HEK293 (cell line): ENCODE data around the gene DDR1.

Source experiments
- CTCF ChIA-PET: fragments of 350-600 bp; formaldehyde crosslinking; extraction: SDS; loops from one replicate; lab custom pipeline; 2021; ENCODE audit warnings: antibody characterized with exemption; lab: Yijun Ruan, JAX
- POLR2A ChIA-PET: fragments of 300-600 bp; formaldehyde crosslinking; extraction: SDS; loops from one replicate; lab custom pipeline; 2020; ENCODE audit warnings: antibody characterized with exemption, inconsistent platforms; lab: Yijun Ruan, JAX
- H3K27ac ChIP-seq: fragments of 200-500 bp; sonication (Bioruptor generic); 2 replicates; pipeline ENCODE4 v1.5.1; 2014; ENCODE audit warnings: low read depth, low read length, control low read depth, inconsistent platforms; ENCODE audit errors: extremely low read depth
- H3K36me3 ChIP-seq, 2 experiments: fragments of 200-500 bp in 1 of 2; sonication (Bioruptor generic) in 1 of 2; 1 replicate in 1 of 2; 2 replicates in 1 of 2; pipeline ENCODE4 v1.5.1; 2014 to 2017; ENCODE audit warnings: inconsistent platforms in 2 of 2, low read length in 2 of 2; ENCODE audit not compliant: control insufficient read depth in 2 of 2, insufficient read depth in 1 of 2
- H3K4me1 ChIP-seq: fragments of 200-500 bp; sonication (Bioruptor generic); 2 replicates; pipeline ENCODE4 v1.5.1; 2014; ENCODE audit warnings: mild to moderate bottlenecking, low read length, inconsistent platforms; ENCODE audit not compliant: control insufficient read depth, insufficient read depth
- H3K4me3 ChIP-seq: 2 replicates; pipeline ENCODE4 v1.5.1; 2011; ENCODE audit warnings: low read depth, mild to moderate bottlenecking, control low read depth, low read length, moderate library complexity
- H3K9me3 ChIP-seq: fragments of 200-500 bp; sonication (Bioruptor generic); 2 replicates; pipeline ENCODE4 v1.5.1; 2014; ENCODE audit warnings: low read depth, low read length, inconsistent platforms; ENCODE audit not compliant: control insufficient read depth, insufficient read depth
- BCL11A ChIP-seq: fragments of 450-650 bp; formaldehyde crosslinking; IDR thresholded peaks from 2 replicates; pipeline ENCODE4 v1.5.1; 2016; ENCODE audit warnings: low read depth, missing biosample characterization, missing genetic modification characterization
- KLF8 ChIP-seq: fragments of 450-650 bp; formaldehyde crosslinking; IDR thresholded peaks from 2 replicates; pipeline ENCODE4 v1.5.1; 2016; ENCODE audit warnings: missing biosample characterization, missing genetic modification characterization
- PRDM1 ChIP-seq: fragments of 450-650 bp; formaldehyde crosslinking; IDR thresholded peaks from 2 replicates; pipeline ENCODE4; 2016; ENCODE audit warnings: missing biosample characterization, missing genetic modification characterization
- SP7 ChIP-seq: fragments of 450-650 bp; formaldehyde crosslinking; IDR thresholded peaks from 2 replicates; pipeline ENCODE4 v1.5.1; 2016; ENCODE audit warnings: missing biosample characterization, missing genetic modification characterization
- ZBTB48 ChIP-seq: fragments of 450-650 bp; formaldehyde crosslinking; IDR thresholded peaks from 2 replicates; pipeline ENCODE4 v1.5.1; 2016; ENCODE audit warnings: missing biosample characterization, missing genetic modification characterization
- ZEB2 ChIP-seq: fragments of 450-650 bp; formaldehyde crosslinking; IDR thresholded peaks from 2 replicates; pipeline ENCODE4 v1.5.1; 2016; ENCODE audit warnings: missing biosample characterization, missing genetic modification characterization
- ZNF157 ChIP-seq: fragments of 450-650 bp; formaldehyde crosslinking; IDR thresholded peaks from 2 replicates; pipeline ENCODE4 v1.5.1; 2016; ENCODE audit warnings: missing biosample characterization, missing genetic modification characterization
- ZNF2 ChIP-seq: fragments of 450-650 bp; formaldehyde crosslinking; IDR thresholded peaks from 2 replicates; pipeline ENCODE4 v1.5.1; 2016; ENCODE audit warnings: missing biosample characterization, missing genetic modification characterization
- ZNF24 ChIP-seq: fragments of 450-650 bp; formaldehyde crosslinking; IDR thresholded peaks from 2 replicates; pipeline ENCODE4 v1.5.1; 2016; ENCODE audit warnings: missing biosample characterization, missing genetic modification characterization
- ZNF423 ChIP-seq: fragments of 450-650 bp; formaldehyde crosslinking; IDR thresholded peaks from 2 replicates; pipeline ENCODE4 v1.5.1; 2016; ENCODE audit warnings: missing biosample characterization, missing genetic modification characterization
- ZNF433 ChIP-seq: fragments of 450-650 bp; formaldehyde crosslinking; IDR thresholded peaks from 2 replicates; pipeline ENCODE4 v1.5.1; 2016; ENCODE audit warnings: missing biosample characterization, missing genetic modification characterization, low read depth
- ZNF510 ChIP-seq: fragments of 450-650 bp; formaldehyde crosslinking; IDR thresholded peaks from 2 replicates; pipeline ENCODE4 v1.5.1; 2018; ENCODE audit warnings: mild to moderate bottlenecking, missing genetic modification characterization, missing biosample characterization; ENCODE audit not compliant: insufficient replicate concordance
- ZNF548 ChIP-seq: fragments of 450-650 bp; formaldehyde crosslinking; IDR thresholded peaks from 2 replicates; pipeline ENCODE4 v1.5.1; 2016; ENCODE audit warnings: missing biosample characterization, missing genetic modification characterization
- ZNF654 ChIP-seq: fragments of 450-650 bp; formaldehyde crosslinking; IDR thresholded peaks from 2 replicates; pipeline ENCODE4 v1.5.1; 2016; ENCODE audit warnings: low read depth, missing biosample characterization, missing genetic modification characterization
- ZNF658 ChIP-seq: fragments of 450-650 bp; formaldehyde crosslinking; IDR thresholded peaks from 2 replicates; pipeline ENCODE4; 2016; ENCODE audit warnings: missing biosample characterization, missing genetic modification characterization
- ZNF660 ChIP-seq: fragments of 450-650 bp; IDR thresholded peaks from 2 replicates; pipeline ENCODE4 v1.5.1; 2018; ENCODE audit warnings: missing biosample characterization, mild to moderate bottlenecking, missing genetic modification characterization
- ZNF701 ChIP-seq: fragments of 450-650 bp; formaldehyde crosslinking; IDR thresholded peaks from 2 replicates; pipeline ENCODE4 v1.5.1; 2016; ENCODE audit warnings: missing biosample characterization, missing genetic modification characterization
- TF ChIP-seq, protein P1 (sequence below): fragments of 450-650 bp; formaldehyde crosslinking; IDR thresholded peaks from 2 replicates; pipeline ENCODE4 v1.5.1; 2017; ENCODE audit warnings: missing biosample characterization, mild to moderate bottlenecking, missing genetic modification characterization, moderate library complexity
- TF ChIP-seq, protein P2 (sequence below): fragments of 450-650 bp; IDR thresholded peaks from 2 replicates; pipeline ENCODE4 v1.5.1; 2018; ENCODE audit warnings: missing biosample characterization, mild to moderate bottlenecking, missing genetic modification characterization
- TF ChIP-seq, protein P3 (sequence below): fragments of 450-650 bp; formaldehyde crosslinking; IDR thresholded peaks from 2 replicates; pipeline ENCODE4 v1.5.1; 2016; ENCODE audit warnings: missing biosample characterization, missing genetic modification characterization

DDR1 gene

DNA sequence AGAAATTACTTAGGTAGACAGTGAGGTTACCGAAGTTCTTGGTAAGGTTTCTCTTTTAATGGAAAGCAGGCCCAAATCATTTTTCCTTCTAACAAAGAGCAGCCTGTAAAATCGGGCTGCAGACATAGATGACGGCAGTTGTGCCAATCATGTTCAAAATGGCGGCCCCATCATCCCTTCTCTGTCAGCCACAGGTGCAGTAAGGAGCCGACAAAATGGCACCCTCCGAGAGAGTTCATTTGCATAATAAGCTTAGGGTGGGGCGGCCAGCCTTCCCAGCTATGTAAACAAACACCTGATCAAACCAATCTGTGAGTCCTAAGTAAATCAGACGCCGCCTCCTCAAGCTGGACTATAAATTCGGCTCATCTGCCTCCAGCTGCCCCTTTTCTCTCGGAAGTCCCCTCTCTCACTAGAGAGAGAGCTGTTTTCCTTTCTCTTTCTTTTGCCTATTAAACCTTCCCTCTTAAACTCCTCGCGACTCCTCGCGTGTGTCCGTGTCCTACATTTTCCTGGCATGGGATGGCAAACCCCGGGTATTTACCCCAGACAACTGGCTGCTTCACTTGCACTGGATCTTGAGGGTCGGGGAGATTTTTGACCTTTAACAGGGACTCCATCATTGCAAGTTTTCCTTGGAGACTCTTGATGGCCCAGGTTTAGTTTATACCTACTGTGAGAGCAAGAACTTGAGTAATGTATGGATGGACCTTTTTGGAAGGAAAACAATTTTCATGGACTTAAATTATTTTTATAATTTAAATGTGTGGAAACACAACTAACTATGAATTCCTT is 8.9 kb upstream of the DDR1 start:
- no peak for TF ChIP-seq ZNF654 (tag by site-specific recombination)
- TF ChIP-seq, protein P1, sequence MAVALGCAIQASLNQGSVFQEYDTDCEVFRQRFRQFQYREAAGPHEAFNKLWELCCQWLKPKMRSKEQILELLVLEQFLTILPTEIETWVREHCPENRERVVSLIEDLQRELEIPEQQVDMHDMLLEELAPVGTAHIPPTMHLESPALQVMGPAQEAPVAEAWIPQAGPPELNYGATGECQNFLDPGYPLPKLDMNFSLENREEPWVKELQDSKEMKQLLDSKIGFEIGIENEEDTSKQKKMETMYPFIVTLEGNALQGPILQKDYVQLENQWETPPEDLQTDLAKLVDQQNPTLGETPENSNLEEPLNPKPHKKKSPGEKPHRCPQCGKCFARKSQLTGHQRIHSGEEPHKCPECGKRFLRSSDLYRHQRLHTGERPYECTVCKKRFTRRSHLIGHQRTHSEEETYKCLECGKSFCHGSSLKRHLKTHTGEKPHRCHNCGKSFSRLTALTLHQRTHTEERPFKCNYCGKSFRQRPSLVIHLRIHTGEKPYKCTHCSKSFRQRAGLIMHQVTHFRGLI (tag by site-specific recombination): no peak
- TF ChIP-seq ZNF701 (tag by site-specific recombination): no peak
- TF ChIP-seq BCL11A (tag by site-specific recombination): no peak
- no peak for TF ChIP-seq ZNF423 (tag by site-specific recombination)
- H3K36me3 ChIP-seq: no peaks in the 10 kb centered on the region
- no peaks in the 10 kb centered on the region for H3K9me3 ChIP-seq
- no peak overlapping the region for H3K4me3 ChIP-seq
- POLR2A ChIA-PET: no interaction called here
- no peaks in the 10 kb centered on the region; the same call in 1 of the 2 replicates for H3K4me1 ChIP-seq
- CTCF ChIA-PET: interaction anchor here (0.7 to 14.8 kb wide), 3 partner anchors 46 to 144 kb away, joined by 3 to 332 read pairs (median 21); no protein-coding TSS in a partner anchor
- H3K27ac ChIP-seq: no peak overlapping the region

DNA sequence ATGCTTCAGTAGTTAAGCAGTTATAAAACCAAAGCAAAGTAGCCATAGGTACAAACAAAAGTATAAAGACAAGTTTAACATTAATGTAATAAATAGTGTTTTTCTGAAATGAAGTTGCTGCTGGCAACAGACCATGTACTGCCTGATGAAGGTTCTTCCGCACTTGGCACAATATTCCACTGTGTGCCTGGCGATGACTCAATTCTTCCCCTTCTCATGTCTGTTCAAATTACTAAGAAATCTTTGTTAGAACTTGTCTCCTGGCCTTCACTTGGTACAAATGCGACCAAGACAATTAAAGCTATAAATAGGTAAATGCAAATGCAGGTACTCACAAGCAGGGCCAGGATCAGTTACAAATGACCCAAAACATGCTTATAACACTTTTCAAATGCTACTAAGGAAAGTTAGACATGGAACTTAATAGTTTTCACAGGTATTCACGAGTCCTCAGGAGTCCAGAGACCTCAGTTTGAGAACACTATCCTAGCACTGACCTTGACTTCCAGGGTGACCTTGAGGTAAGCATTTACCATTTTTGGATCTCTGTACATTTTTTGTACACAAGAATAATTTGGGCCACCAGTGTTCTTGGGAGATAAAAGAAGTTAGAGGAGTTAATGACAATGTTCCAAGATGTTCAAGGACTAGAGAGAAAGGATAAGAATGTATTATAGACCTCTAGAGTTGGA is 8.1 kb upstream of the DDR1 start:
- CTCF ChIA-PET: interaction anchor here (1.1 to 14.8 kb wide), 10 partner anchors 8 to 210 kb away, joined by 3 to 332 read pairs (median 10); partner anchors contain the start of gene GTF2H4
- Histone ChIP-seq H3K36me3 (no peaks in the 10 kb centered on the region), H3K9me3 (no peaks in the 10 kb centered on the region), H3K27ac (no peak overlapping the region), H3K4me1 (no peaks in the 10 kb centered on the region; the same call in 1 of the 2 replicates), H3K4me3 (no peak overlapping the region)
- TF ChIP-seq, protein P2, sequence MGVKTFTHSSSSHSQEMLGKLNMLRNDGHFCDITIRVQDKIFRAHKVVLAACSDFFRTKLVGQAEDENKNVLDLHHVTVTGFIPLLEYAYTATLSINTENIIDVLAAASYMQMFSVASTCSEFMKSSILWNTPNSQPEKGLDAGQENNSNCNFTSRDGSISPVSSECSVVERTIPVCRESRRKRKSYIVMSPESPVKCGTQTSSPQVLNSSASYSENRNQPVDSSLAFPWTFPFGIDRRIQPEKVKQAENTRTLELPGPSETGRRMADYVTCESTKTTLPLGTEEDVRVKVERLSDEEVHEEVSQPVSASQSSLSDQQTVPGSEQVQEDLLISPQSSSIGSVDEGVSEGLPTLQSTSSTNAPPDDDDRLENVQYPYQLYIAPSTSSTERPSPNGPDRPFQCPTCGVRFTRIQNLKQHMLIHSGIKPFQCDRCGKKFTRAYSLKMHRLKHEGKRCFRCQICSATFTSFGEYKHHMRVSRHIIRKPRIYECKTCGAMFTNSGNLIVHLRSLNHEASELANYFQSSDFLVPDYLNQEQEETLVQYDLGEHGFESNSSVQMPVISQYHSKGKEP (tag by site-specific recombination): peak; percentile 52; the same call in 1 of the 2 replicates
- TF ChIP-seq ZNF660 (tag by site-specific recombination): 0 out of 2 replicates have a peak, but pooled peaks have one; percentile 33
- no peak for TF ChIP-seq ZNF510 (tag by site-specific recombination)
- POLR2A ChIA-PET: no interaction called here

DNA sequence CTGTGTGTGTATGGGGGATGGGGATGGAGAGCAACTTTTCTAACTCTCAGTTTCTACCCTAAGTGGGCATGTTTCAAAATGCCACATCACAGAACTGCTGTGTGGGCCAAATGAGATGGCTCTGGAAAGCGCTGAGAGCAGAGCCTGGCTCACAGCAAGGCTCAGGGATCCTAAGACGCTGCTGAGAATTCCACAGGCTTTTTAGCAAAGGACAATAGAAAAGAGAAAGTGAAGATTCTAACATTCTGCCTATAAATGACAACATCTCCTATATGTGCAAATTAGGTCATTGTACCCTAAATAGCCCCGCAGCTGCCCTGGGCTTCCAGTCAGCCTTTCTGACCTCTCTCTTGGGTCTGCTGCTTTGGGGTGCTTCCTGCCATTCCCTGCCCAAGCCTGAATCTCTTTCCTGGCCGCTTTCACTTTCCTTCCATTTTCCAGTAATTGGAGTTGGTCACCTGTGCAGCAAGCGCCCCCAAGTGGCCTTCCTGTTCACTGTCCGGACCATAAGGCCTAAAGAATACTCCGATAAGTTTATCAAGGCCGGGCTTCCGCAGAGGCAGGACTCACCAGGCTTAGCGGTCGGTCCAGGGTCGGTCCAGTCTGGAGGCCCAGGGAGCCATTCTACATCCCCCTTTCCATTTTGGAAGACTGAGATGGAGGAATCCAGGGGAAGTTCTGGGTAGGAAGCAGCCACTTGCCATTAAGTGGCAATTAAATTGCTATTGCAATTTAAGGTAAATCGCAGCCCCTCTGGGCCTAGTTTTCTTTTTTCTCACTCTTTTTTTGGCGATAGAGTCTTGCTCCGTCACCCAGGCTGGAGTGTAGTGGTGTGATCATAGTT is 6.7 kb upstream of the DDR1 start:
- Histone ChIP-seq H3K9me3 (no peaks in the 10 kb centered on the region), H3K4me3 (peak overlapping the region; percentile 20), H3K4me1 (no peaks in the 10 kb centered on the region; the same call in 1 of the 2 replicates), H3K36me3 (no peaks in the 10 kb centered on the region), H3K27ac (no peak overlapping the region; the same call in 1 of the 2 replicates)
- ChIA-PET CTCF (interaction anchor here (0.5 to 14.8 kb wide), 46 partner anchors 8 to 425 kb away, joined by 3 to 332 read pairs (median 4); partner anchors contain the start of genes GTF2H4 and VARS2), POLR2A (no interaction called here)
- TF ChIP-seq ZNF658 (tag by site-specific recombination) (no peak), ZBTB48 (tag by site-specific recombination) (no peak), ZEB2 (peak; percentile 64), ZNF433 (tag by site-specific recombination) (no peak), ZNF2 (peak; percentile 94), PRDM1 (peak; percentile 95), ZNF24 (0 out of 2 replicates have a peak, but pooled peaks have one; percentile 60), KLF8 (tag by site-specific recombination) (0 out of 2 replicates have a peak, but pooled peaks have one; percentile 26), ZNF548 (tag by site-specific recombination) (no peak), ZNF157 (tag by site-specific recombination) (no peak), SP7 (tag by site-specific recombination) (0 out of 2 replicates have a peak, but pooled peaks have one; percentile 32)
- TF ChIP-seq, protein P3, sequence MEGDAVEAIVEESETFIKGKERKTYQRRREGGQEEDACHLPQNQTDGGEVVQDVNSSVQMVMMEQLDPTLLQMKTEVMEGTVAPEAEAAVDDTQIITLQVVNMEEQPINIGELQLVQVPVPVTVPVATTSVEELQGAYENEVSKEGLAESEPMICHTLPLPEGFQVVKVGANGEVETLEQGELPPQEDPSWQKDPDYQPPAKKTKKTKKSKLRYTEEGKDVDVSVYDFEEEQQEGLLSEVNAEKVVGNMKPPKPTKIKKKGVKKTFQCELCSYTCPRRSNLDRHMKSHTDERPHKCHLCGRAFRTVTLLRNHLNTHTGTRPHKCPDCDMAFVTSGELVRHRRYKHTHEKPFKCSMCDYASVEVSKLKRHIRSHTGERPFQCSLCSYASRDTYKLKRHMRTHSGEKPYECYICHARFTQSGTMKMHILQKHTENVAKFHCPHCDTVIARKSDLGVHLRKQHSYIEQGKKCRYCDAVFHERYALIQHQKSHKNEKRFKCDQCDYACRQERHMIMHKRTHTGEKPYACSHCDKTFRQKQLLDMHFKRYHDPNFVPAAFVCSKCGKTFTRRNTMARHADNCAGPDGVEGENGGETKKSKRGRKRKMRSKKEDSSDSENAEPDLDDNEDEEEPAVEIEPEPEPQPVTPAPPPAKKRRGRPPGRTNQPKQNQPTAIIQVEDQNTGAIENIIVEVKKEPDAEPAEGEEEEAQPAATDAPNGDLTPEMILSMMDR (tag by site-specific recombination): peak; percentile 89
